H9 (cell line): Measurements from ENCODE around the gene NCAM2. TPM values are rescaled to one million over a fixed set of nuclear protein-coding genes. Genes with fewer than 3 reads are reported as not detected.

Source experiments
- DNase-seq: peaks from one replicate; pipeline ENCODE4 v3.0.0-alpha.2; 2017
- H2AFZ ChIP-seq: one replicate; pipeline ENCODE4 v1.6.1; 2013; ENCODE audit warnings: mild to moderate bottlenecking, low read length, control low read depth, moderate library complexity
- H2AK5ac ChIP-seq: 2 replicates; pipeline ENCODE4 v1.6.1; 2013; ENCODE audit warnings: low read length, control low read depth, mixed read lengths; ENCODE audit not compliant: insufficient read length
- H2BK120ac ChIP-seq: one replicate; pipeline ENCODE4 v1.6.1; 2013; ENCODE audit warnings: low read depth, mild to moderate bottlenecking, low read length, control low read depth, inconsistent platforms; ENCODE audit not compliant: poor library complexity, severe bottlenecking
- H2BK12ac ChIP-seq: 2 replicates; pipeline ENCODE4 v1.6.1; 2013; ENCODE audit warnings: low read length, control low read depth, mixed read lengths, low read depth; ENCODE audit not compliant: insufficient read length
- H2BK15ac ChIP-seq: 2 replicates; pipeline ENCODE4 v1.6.1; 2013; ENCODE audit warnings: low read depth, low read length, control low read depth
- H2BK20ac ChIP-seq: one replicate; pipeline ENCODE4 v1.6.1; 2013; ENCODE audit warnings: low read depth, mild to moderate bottlenecking, low read length, control low read depth, inconsistent platforms; ENCODE audit not compliant: poor library complexity, severe bottlenecking
- H2BK5ac ChIP-seq: 2 replicates; pipeline ENCODE4 v1.6.1; 2013; ENCODE audit warnings: low read length, control low read depth, mixed read lengths; ENCODE audit not compliant: insufficient read length
- H3K14ac ChIP-seq: 2 replicates; pipeline ENCODE4 v1.6.1; 2013; ENCODE audit warnings: low read length, control low read depth; ENCODE audit not compliant: insufficient read depth
- H3K18ac ChIP-seq: 2 replicates; pipeline ENCODE4 v1.6.1; 2013; ENCODE audit warnings: low read depth, mild to moderate bottlenecking, mixed read lengths, low read length, control low read depth; ENCODE audit not compliant: insufficient read length
- H3K23ac ChIP-seq: 2 replicates; pipeline ENCODE4 v1.6.1; 2013; ENCODE audit warnings: low read length, control low read depth, mixed read lengths, low read depth; ENCODE audit not compliant: insufficient read length
- H3K23me2 ChIP-seq: 2 replicates; pipeline ENCODE4 v1.6.1; 2013; ENCODE audit warnings: low read depth, mild to moderate bottlenecking, mixed read lengths, low read length, control low read depth; ENCODE audit not compliant: insufficient read length, poor library complexity, severe bottlenecking
- H3K27ac ChIP-seq: 2 replicates; pipeline ENCODE4 v1.5.1; 2013; ENCODE audit warnings: low read length, control low read depth, mixed read lengths, low read depth; ENCODE audit not compliant: insufficient read length
- H3K27me3 ChIP-seq: 2 replicates; pipeline ENCODE4 v1.6.1; 2013; ENCODE audit warnings: low read length, control low read depth, inconsistent platforms; ENCODE audit not compliant: insufficient read depth
- H3K4ac ChIP-seq: 2 replicates; pipeline ENCODE4 v1.6.1; 2013; ENCODE audit warnings: low read depth, mild to moderate bottlenecking, control low read depth, inconsistent platforms, low read length, moderate library complexity
- H3K4me1 ChIP-seq: 2 replicates; pipeline ENCODE4 v1.6.1; 2013; ENCODE audit warnings: low read length, control low read depth, inconsistent platforms; ENCODE audit not compliant: insufficient read depth
- H3K4me2 ChIP-seq: 2 replicates; pipeline ENCODE4 v1.6.1; 2013; ENCODE audit warnings: low read length, control low read depth, mixed read lengths; ENCODE audit not compliant: insufficient read length, insufficient read depth
- H3K56ac ChIP-seq: 2 replicates; pipeline ENCODE4 v1.6.1; 2013; ENCODE audit warnings: low read depth, mild to moderate bottlenecking, mixed read lengths, low read length, control low read depth; ENCODE audit not compliant: insufficient read length
- H3K79me1 ChIP-seq: 2 replicates; pipeline ENCODE4 v1.6.1; 2013; ENCODE audit warnings: low read depth, mild to moderate bottlenecking, moderate library complexity, low read length, control low read depth, inconsistent platforms; ENCODE audit not compliant: insufficient read depth, poor library complexity, severe bottlenecking
- H3K79me2 ChIP-seq: 2 replicates; pipeline ENCODE4 v1.6.1; 2013; ENCODE audit warnings: low read length, control low read depth, inconsistent platforms; ENCODE audit not compliant: insufficient read depth
- H3K9ac ChIP-seq: 2 replicates; pipeline ENCODE4 v1.6.1; 2013; ENCODE audit warnings: low read length, control low read depth, mixed read lengths; ENCODE audit not compliant: insufficient read length; ENCODE audit errors: extremely low read depth
- H3K9me3 ChIP-seq: one replicate; pipeline ENCODE4 v1.6.1; 2013; ENCODE audit warnings: low read depth, low read length, inconsistent platforms; ENCODE audit not compliant: control insufficient read depth
- H3T11ph ChIP-seq: one replicate; pipeline ENCODE4 v1.6.1; 2013; ENCODE audit warnings: mild to moderate bottlenecking, low read length, control low read depth, inconsistent platforms
- H4K20me1 ChIP-seq: one replicate; pipeline ENCODE4 v1.6.1; 2013; ENCODE audit not compliant: control insufficient read depth, insufficient read length, insufficient read depth
- H4K5ac ChIP-seq: 2 replicates; pipeline ENCODE4 v1.6.1; 2013; ENCODE audit warnings: low read depth, mild to moderate bottlenecking, mixed read lengths, low read length, control low read depth; ENCODE audit not compliant: insufficient read length
- H4K8ac ChIP-seq: replicated peaks from 2 replicates; pipeline ENCODE4 v1.6.1; 2013; ENCODE audit warnings: low read length, control low read depth, mixed read lengths, low read depth; ENCODE audit not compliant: insufficient read length
- H4K91ac ChIP-seq: 2 replicates; pipeline ENCODE4 v1.6.1; 2013; ENCODE audit warnings: low read depth, mild to moderate bottlenecking, moderate library complexity, mixed read lengths, low read length, control low read depth; ENCODE audit not compliant: insufficient read length
- H3K27ac Mint-ChIP-seq, 3 experiments: 2 replicates in 2 of 3; 3 replicates in 1 of 3; pipeline ENCODE4 v1.8.0; 2020 to 2021; ENCODE audit warnings: mixed read lengths in 3 of 3, mild to moderate bottlenecking in 1 of 3, moderate library complexity in 1 of 3
- H3K27me3 Mint-ChIP-seq: 2 replicates; pipeline ENCODE4 v1.8.0; 2021; ENCODE audit warnings: low read depth, mild to moderate bottlenecking, moderate library complexity, mixed read lengths
- H3K36me3 Mint-ChIP-seq, 3 experiments: 2 replicates in 2 of 3; 3 replicates in 1 of 3; pipeline ENCODE4 v1.8.0; 2020 to 2021; ENCODE audit warnings: low read depth in 3 of 3, mixed read lengths in 3 of 3; ENCODE audit not compliant: insufficient read depth in 1 of 3
- H3K4me1 Mint-ChIP-seq, 2 experiments: 2 replicates each; pipeline ENCODE4 v1.8.0; 2020; ENCODE audit warnings: mixed read lengths in 2 of 2
- H3K4me3 Mint-ChIP-seq, 2 experiments: 2 replicates in 1 of 2; 3 replicates in 1 of 2; pipeline ENCODE4 v1.8.0; 2020 to 2021; ENCODE audit warnings: mild to moderate bottlenecking in 2 of 2, mixed read lengths in 2 of 2, moderate library complexity in 1 of 2
- H3K9me3 Mint-ChIP-seq, 2 experiments: 2 replicates in 1 of 2; 3 replicates in 1 of 2; pipeline ENCODE4 v1.8.0; 2020; ENCODE audit warnings: mild to moderate bottlenecking in 2 of 2, mixed read lengths in 2 of 2, moderate library complexity in 1 of 2
- WGBS: extraction: QIAGEN DNeasy Blood & Tissue Kit; methylation state at CpG from one replicate; pipeline ENCODE4 v1.1.7; 2013; ENCODE audit warnings: missing lambda C conversion rate, low lambda C conversion rate, mixed read lengths; ENCODE audit not compliant: insufficient read length; ENCODE audit errors: extremely low coverage; 5-methylcytosine and 5-hydroxymethylcytosine counted together
- total RNA-seq: library from RNA; stranded (reverse); gene quantifications from 2 replicates; pipeline ENCODE4 v1.2.1, GENCODE V29; 2021
- TF ChIP-seq, protein P1 (sequence below): fragments of 200-600 bp; sonication (generic); conservative IDR thresholded peaks from 3 replicates; pipeline ENCODE4 v1.8.0; 2021; ENCODE audit warnings: antibody characterized with exemption, mild to moderate bottlenecking

The NCAM2 gene
- total RNA-seq, 1 experiment from 2014 or later = 2.2 TPM

DNA sequence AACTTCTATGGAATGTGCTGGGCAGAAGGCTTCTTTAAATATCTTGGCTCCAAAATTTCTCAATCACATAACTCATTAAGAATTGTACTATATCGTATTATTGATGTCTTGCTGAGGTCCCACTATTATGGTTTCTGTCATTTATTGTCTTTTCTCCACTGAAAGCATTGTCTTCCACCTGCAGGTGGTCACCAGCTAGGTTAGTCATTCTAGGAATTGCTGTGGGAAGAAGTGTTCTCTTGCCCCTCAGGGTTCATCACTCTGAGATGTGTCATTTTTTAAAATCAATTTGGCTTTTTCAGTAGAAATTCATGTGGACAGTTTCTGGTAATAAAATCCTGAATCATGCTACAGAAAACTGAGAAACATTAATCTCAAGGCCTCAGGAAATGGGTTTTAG lies 66.1 kb downstream of the NCAM2 start:
- H3K4ac ChIP-seq = no peak overlapping the region
- no peak overlapping the region for H4K8ac ChIP-seq
- no peak overlapping the region for H2BK20ac ChIP-seq
- H4K5ac ChIP-seq = no peak overlapping the region
- no peak overlapping the region for H2BK120ac ChIP-seq
- H3K4me3 Mint-ChIP-seq = no peak overlapping the region
- no peak overlapping the region for H3K18ac ChIP-seq
- H3T11ph ChIP-seq = no peak overlapping the region
- no peak overlapping the region for H2BK12ac ChIP-seq
- H3K23me2 ChIP-seq = no peaks in the 10 kb centered on the region
- peak overlapping the region in 1 of 3 experiments; percentile 36; a peak in 1 of 7 replicates for H3K27ac Mint-ChIP-seq
- H3K27me3 ChIP-seq = no peaks in the 10 kb centered on the region
- WGBS = no CpG with 5 or more reads among the region's 1 CpG
- no peaks in the 10 kb centered on the region for H4K20me1 ChIP-seq
- no peak overlapping the region for H3K4me2 ChIP-seq
- no peak overlapping the region for H2BK15ac ChIP-seq
- TF ChIP-seq, protein P1, sequence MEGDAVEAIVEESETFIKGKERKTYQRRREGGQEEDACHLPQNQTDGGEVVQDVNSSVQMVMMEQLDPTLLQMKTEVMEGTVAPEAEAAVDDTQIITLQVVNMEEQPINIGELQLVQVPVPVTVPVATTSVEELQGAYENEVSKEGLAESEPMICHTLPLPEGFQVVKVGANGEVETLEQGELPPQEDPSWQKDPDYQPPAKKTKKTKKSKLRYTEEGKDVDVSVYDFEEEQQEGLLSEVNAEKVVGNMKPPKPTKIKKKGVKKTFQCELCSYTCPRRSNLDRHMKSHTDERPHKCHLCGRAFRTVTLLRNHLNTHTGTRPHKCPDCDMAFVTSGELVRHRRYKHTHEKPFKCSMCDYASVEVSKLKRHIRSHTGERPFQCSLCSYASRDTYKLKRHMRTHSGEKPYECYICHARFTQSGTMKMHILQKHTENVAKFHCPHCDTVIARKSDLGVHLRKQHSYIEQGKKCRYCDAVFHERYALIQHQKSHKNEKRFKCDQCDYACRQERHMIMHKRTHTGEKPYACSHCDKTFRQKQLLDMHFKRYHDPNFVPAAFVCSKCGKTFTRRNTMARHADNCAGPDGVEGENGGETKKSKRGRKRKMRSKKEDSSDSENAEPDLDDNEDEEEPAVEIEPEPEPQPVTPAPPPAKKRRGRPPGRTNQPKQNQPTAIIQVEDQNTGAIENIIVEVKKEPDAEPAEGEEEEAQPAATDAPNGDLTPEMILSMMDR = no peak
- H3K27ac ChIP-seq = no peak overlapping the region
- H3K36me3 Mint-ChIP-seq = no peaks in the 10 kb centered on the region
- no peak for DNase-seq
- no peak overlapping the region for H2AFZ ChIP-seq
- H2AK5ac ChIP-seq = no peak overlapping the region
- no peaks in the 10 kb centered on the region for H3K27me3 Mint-ChIP-seq
- H3K14ac ChIP-seq = no peak overlapping the region
- no peak overlapping the region for H3K23ac ChIP-seq
- H3K79me2 ChIP-seq = no peaks in the 10 kb centered on the region
- H2BK5ac ChIP-seq = no peak overlapping the region
- H4K91ac ChIP-seq = no peak overlapping the region
- no peaks in the 10 kb centered on the region for H3K9me3 ChIP-seq
- no peaks in the 10 kb centered on the region for H3K4me1 ChIP-seq
- no peak overlapping the region for H3K9ac ChIP-seq
- H3K4me1 Mint-ChIP-seq = peaks cover 7 to 9% of the 10 kb centered on the region in 2 experiments; a peak in 2 of 4 replicates
- no peaks in the 10 kb centered on the region for H3K9me3 Mint-ChIP-seq
- no peaks in the 10 kb centered on the region for H3K79me1 ChIP-seq
- H3K56ac ChIP-seq = no peak overlapping the region
